Activated B cell treated with CpG ODN at 0.5 μM for 24 hours (primary cell): ENCODE results near the gene DCLK2. TPM values are rescaled to one million over a fixed set of nuclear protein-coding genes. Genes with fewer than 3 reads are reported as not detected.

Source experiments
- ATAC-seq: fragments of 200-7000 bp; cut with Tn5 transposase; one replicate; pipeline ENCODE4 v1.10.0; 2021; ENCODE audit warnings: low read depth, mild to moderate bottlenecking, moderate library complexity
- CTCF ChIA-PET: fragments of 350-600 bp; sonication (Branson Sonifier 250); formaldehyde crosslinking; loops from one replicate; lab custom pipeline; 2021; ENCODE audit warnings: antibody characterized with exemption; lab: Charles Lee
- POLR2A ChIA-PET: fragments of 350-600 bp; sonication (Branson Sonifier 250); formaldehyde crosslinking; loops from one replicate; lab custom pipeline; 2021; ENCODE audit warnings: antibody characterized with exemption; lab: Charles Lee
- DNase-seq: peaks from one replicate; pipeline ENCODE4 v3.0.0; 2022
- H3K27ac Mint-ChIP-seq: one replicate; pipeline ENCODE4 v1.8.0; 2020; ENCODE audit warnings: mixed read lengths
- H3K27me3 Mint-ChIP-seq: one replicate; pipeline ENCODE4 v1.8.0; 2021; ENCODE audit warnings: mixed read lengths
- H3K36me3 Mint-ChIP-seq: one replicate; pipeline ENCODE4 v1.8.0; 2021; ENCODE audit warnings: low read depth, mixed read lengths
- H3K4me1 Mint-ChIP-seq: one replicate; pipeline ENCODE4 v1.8.0; 2021; ENCODE audit warnings: mixed read lengths
- H3K4me3 Mint-ChIP-seq: one replicate; pipeline ENCODE4 v1.8.0; 2020; ENCODE audit warnings: mild to moderate bottlenecking, mixed read lengths
- H3K9me3 Mint-ChIP-seq: one replicate; pipeline ENCODE4 v1.8.0; 2020; ENCODE audit warnings: mixed read lengths
- intact Hi-C: fragments of 100-400 bp; cut with micrococcal nuclease; formaldehyde crosslinking; loops from one replicate; pipeline ENCODE4 v1.15.1; 2024
- total RNA-seq: library from RNA; stranded (reverse); gene quantifications from 2 replicates; pipeline ENCODE4 v1.2.3, GENCODE V29; 2022
- TF ChIP-seq, protein P1 (sequence below): fragments of 200-600 bp; IDR thresholded peaks from one replicate; pipeline ENCODE4 v1.8.0; 2022; ENCODE audit warnings: antibody characterized with exemption, mild to moderate bottlenecking

The DCLK2 gene
- total RNA-seq, 1 donor from 2014 or later, result 3.4 TPM

DNA sequence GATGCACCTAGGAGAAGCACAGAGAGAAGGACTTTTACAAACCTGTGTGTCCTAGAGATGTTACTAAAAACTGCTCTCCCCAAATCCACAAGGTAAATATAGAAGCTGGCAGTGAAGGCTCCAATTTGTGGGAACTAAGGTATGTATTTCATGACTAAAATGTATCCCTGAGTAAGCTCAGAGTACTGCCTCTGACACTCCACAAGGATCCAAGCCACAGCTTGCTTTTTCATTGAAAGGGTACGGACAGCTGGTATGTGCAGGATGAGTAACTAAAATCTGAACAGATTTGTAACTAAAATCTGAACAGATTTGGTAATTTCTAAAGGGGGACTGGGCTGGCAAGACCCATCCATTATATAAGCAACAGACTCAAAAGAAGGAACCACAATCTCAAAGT lies 187.6 kb downstream of the DCLK2 start:
- intact Hi-C loops, result no loop called here
- DNase-seq (no peak), ATAC-seq (no peak)
- CTCF ChIA-PET, result no interaction called here
- POLR2A ChIA-PET, result no interaction called here
- Mint-ChIP-seq H3K4me1 (no peaks in the 10 kb centered on the region), H3K27ac (no peak overlapping the region), H3K36me3 (peaks cover 74% of the 10 kb centered on the region), H3K9me3 (no peaks in the 10 kb centered on the region), H3K4me3 (no peak overlapping the region), H3K27me3 (no peaks in the 10 kb centered on the region)
- TF ChIP-seq, protein P1, sequence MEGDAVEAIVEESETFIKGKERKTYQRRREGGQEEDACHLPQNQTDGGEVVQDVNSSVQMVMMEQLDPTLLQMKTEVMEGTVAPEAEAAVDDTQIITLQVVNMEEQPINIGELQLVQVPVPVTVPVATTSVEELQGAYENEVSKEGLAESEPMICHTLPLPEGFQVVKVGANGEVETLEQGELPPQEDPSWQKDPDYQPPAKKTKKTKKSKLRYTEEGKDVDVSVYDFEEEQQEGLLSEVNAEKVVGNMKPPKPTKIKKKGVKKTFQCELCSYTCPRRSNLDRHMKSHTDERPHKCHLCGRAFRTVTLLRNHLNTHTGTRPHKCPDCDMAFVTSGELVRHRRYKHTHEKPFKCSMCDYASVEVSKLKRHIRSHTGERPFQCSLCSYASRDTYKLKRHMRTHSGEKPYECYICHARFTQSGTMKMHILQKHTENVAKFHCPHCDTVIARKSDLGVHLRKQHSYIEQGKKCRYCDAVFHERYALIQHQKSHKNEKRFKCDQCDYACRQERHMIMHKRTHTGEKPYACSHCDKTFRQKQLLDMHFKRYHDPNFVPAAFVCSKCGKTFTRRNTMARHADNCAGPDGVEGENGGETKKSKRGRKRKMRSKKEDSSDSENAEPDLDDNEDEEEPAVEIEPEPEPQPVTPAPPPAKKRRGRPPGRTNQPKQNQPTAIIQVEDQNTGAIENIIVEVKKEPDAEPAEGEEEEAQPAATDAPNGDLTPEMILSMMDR, result no peak

DNA sequence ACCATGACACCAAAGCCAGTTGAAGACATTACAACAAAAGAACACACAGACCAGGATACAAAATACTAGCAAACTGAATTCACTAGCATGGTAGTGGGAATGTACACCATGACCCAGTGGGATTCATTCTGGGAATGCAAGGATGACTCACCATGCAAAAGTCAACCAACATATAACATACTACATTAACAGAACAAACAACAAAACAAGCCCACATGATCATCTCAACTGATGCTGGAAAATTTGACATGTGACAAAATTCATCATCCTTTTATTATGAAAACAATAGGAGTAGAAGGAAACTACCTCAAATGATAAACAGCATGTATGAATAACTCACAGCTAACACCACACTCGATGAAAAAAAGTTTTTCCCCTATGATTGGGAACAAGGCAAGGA lies 190.2 kb downstream of the DCLK2 start:
- Mint-ChIP-seq H3K27ac (no peak overlapping the region), H3K36me3 (peaks cover 81% of the 10 kb centered on the region), H3K9me3 (no peaks in the 10 kb centered on the region), H3K4me3 (no peak overlapping the region), H3K4me1 (no peaks in the 10 kb centered on the region), H3K27me3 (no peaks in the 10 kb centered on the region)
- intact Hi-C loops, result no loop called here
- ATAC-seq (no peak), DNase-seq (no peak)
- POLR2A ChIA-PET, result interaction anchor here (0.6 kb wide), 1 partner anchor 56 kb away, joined by 5 read pairs; no protein-coding TSS in a partner anchor
- CTCF ChIA-PET, result no interaction called here
- TF ChIP-seq, protein P1, result no peak

DNA sequence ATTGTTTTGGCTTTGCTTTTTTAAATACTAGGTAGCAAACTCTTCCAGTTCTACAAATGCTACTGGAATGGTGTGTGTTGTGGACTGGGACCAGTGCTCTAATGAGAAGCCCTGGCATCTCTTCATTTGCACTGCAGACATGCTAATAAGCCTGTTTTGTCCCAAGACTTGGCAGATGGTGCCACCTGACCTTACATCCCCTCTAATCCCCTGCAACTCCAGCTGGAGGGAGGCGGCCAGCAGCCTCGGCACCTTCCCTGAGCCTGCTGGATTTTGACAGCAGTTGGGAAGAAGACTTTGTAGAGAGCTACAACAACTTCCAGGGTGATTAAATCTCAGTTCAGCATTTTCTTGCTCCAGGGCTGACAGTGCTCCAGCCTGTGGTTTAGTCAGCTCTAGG lies 200.0 kb downstream of the DCLK2 start:
- Mint-ChIP-seq H3K36me3 (peaks cover 98% of the 10 kb centered on the region), H3K4me3 (no peak overlapping the region), H3K27me3 (no peaks in the 10 kb centered on the region), H3K27ac (no peak overlapping the region), H3K9me3 (peaks cover 12% of the 10 kb centered on the region), H3K4me1 (no peaks in the 10 kb centered on the region)
- no peak for ATAC-seq
- CTCF ChIA-PET, result no interaction called here
- TF ChIP-seq, protein P1, result no peak
- intact Hi-C loops, result no loop called here
- no peak for DNase-seq
- POLR2A ChIA-PET, result no interaction called here

DNA sequence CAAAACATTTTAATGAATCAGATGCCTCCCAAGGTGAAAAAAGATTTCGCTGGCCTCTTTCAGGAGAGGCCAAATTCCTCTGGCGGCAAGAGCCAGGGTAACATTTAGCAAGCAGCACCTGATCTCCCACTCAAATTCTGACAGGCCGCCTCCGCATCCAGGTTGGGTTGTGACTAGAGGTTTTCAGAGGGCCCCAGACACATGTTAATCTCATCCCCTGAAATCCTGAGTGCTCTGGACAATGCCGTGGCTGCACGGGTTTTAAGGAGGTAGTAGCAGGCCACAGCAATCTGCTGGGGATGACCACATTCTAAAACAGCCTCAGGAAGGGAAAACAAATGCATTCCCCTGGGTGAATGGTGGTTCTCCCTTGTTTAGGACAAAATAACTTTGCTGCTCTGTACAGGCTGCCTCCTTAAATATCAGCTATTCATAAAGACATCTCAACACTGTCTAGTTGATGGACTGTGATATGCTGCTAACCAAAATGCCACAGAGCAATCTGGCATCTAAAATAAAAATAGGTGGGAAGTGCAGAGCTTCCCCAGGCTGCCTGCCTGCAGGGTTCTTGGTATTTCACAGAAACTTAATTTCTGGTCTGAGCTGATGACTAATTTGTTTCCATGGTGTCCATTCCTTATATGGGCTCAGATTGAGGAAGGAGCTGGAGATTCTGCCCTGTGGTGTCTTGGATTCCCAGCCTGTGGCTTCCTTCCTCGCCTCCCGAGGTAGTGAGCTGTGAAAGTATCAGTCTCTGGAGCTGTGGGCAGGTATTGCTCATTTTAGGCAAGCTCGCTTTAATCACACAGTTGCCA lies 202.0 kb downstream of the DCLK2 start:
- POLR2A ChIA-PET, result no interaction called here

DNA sequence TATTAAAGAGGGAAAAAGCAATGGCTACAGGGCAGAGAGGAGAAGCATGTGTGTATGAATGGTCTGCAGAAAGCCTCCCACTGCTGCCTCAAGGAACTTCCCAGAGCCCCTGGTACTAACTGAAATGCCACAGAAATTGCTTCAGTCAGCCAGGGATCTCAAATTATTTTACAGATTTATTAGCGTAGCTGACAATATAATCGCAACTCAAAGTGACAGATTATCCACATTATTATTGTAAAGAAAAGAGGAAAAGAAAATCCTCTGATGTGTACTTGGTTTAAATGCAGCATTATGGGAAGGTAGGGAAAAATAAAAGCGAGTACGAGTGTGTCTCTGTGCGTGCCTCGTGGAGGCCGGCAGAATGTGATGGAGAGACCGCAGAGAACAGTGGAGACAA lies 202.7 kb downstream of the DCLK2 start:
- Mint-ChIP-seq H3K27me3 (no peaks in the 10 kb centered on the region), H3K4me1 (no peaks in the 10 kb centered on the region), H3K9me3 (peaks cover 10% of the 10 kb centered on the region), H3K27ac (no peak overlapping the region), H3K36me3 (peaks cover 94% of the 10 kb centered on the region), H3K4me3 (no peak overlapping the region)
- DNase-seq (no peak), ATAC-seq (no peak)
- CTCF ChIA-PET, result no interaction called here
- TF ChIP-seq, protein P1, result no peak
- intact Hi-C loops, result no loop called here
- POLR2A ChIA-PET, result no interaction called here

More for the DNA sequence above, 202.0 kb downstream of the DCLK2 start:
- no peak overlapping the region for H3K4me3 Mint-ChIP-seq
- peaks cover 94% of the 10 kb centered on the region for H3K36me3 Mint-ChIP-seq
- H3K9me3 Mint-ChIP-seq, result peaks cover 10% of the 10 kb centered on the region
- H3K27ac Mint-ChIP-seq, result no peak overlapping the region
- ATAC-seq (no peak), DNase-seq (no peak)
- CTCF ChIA-PET, result no interaction called here
- H3K4me1 Mint-ChIP-seq, result no peaks in the 10 kb centered on the region
- TF ChIP-seq, protein P1, result no peak
- no peaks in the 10 kb centered on the region for H3K27me3 Mint-ChIP-seq
- intact Hi-C loops, result no loop called here
